HG03520 (cell line): ENCODE data around the gene RCAN2.

Experiments used
- ATAC-seq: cut with Tn5 transposase; IDR thresholded peaks from one replicate; pipeline ENCODE4 v1.9.1; 2021; ENCODE audit warnings: mild to moderate bottlenecking, moderate library complexity; ENCODE audit not compliant: unreplicated experiment

The RCAN2 gene

GRCh38 chr6:46500382-46500781 is 9.1 kb upstream of the RCAN2 start:
- ATAC-seq, result no peak

- ATAC-seq, result no peak
These were observed 639 bp upstream of the RCAN2 start for GRCh38 chr6:46491628-46492547.

GRCh38 chr6:46490425-46491200 is 636 bp downstream of the RCAN2 start:
- ATAC-seq, result no peak

GRCh38 chr6:46486181-46486580 is 5.1 kb downstream of the RCAN2 start:
- no peak for ATAC-seq

- ATAC-seq, result no peak
These were observed 7.0 kb downstream of the RCAN2 start for GRCh38 chr6:46484081-46484820.

GRCh38 chr6:46476301-46476700 is 14.9 kb downstream of the RCAN2 start:
- ATAC-seq, result no peak

GRCh38 chr6:46473881-46474280 is 17.4 kb downstream of the RCAN2 start:
- no peak for ATAC-seq

GRCh38 chr6:46472243-46472642 is 19.0 kb downstream of the RCAN2 start:
- ATAC-seq, result no peak

- no peak for ATAC-seq
These were observed 22.2 kb downstream of the RCAN2 start for GRCh38 chr6:46469021-46469420.

GRCh38 chr6:46468403-46469010 is 22.7 kb downstream of the RCAN2 start:
- no peak for ATAC-seq

- no peak for ATAC-seq
These were observed 24.7 kb downstream of the RCAN2 start for GRCh38 chr6:46466570-46466969.

- ATAC-seq, result no peak
These were observed 25.7 kb downstream of the RCAN2 start for GRCh38 chr6:46465294-46466165.

GRCh38 chr6:46456297-46456696 is 35.0 kb downstream of the RCAN2 start:
- no peak for ATAC-seq

- ATAC-seq, result no peak
These were observed 36.6 kb downstream of the RCAN2 start for GRCh38 chr6:46454691-46455090.

GRCh38 chr6:46453741-46454316 is 37.4 kb downstream of the RCAN2 start:
- ATAC-seq, result no peak

- no peak for ATAC-seq
These were observed 38.0 kb downstream of the RCAN2 start for GRCh38 chr6:46453216-46453615.

GRCh38 chr6:46452312-46452917 is 38.8 kb downstream of the RCAN2 start:
- ATAC-seq, result no peak

- ATAC-seq, result no peak
These were observed 39.9 kb downstream of the RCAN2 start for GRCh38 chr6:46451343-46451742.

GRCh38 chr6:46444772-46445454 is 46.3 kb downstream of the RCAN2 start:
- no peak for ATAC-seq
